NCI-H1436 (cell line): ENCODE measurements around the gene GSS.

Experiments
- DNase-seq: peaks from one replicate; lab custom pipeline; 2025; lab: John Stamatoyannopoulos, UW

The GSS gene

GRCh38 chr20:34946661-34947060 is 8.9 kb downstream of the GSS start:
- DNase-seq = no peak

GRCh38 chr20:34945315-34946077 is 10.1 kb downstream of the GSS start:
- no peak for DNase-seq

DNA sequence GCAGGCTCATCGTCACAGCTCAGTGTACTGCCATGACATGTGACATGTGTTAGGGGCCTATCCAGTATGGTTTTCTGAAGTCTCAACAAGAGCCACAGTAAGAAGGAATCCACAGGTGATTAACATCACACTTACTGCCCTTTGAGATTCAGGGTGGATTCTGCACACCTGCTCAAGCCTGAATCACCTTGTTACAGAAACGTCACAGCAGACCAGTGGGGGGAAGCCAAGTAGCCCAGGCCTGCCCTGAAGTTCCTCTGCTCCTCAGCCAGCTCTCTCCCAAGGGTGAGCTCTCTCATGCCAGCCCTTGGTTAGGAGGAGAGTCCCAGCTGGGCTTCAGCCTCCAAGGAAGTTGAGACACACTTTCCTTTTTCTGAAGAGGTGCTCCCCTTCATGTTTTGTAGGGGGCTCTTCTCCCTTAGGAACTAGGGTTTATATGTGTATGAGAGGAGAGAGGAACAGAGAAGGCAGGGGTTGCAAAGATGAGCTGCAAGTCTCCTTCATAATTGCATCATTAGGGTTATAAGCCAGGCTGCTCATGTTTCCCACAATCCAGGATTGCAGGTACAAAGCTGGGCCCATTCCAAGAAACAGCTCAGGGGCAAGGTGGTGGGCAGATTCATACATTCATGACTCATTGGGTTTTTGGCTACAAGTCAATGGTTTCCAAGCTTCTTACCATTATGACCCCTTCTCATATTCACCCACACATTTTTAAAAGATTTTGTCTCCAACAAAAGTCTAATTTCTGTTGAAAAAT is 11.6 kb downstream of the GSS start:
- no peak for DNase-seq

DNA sequence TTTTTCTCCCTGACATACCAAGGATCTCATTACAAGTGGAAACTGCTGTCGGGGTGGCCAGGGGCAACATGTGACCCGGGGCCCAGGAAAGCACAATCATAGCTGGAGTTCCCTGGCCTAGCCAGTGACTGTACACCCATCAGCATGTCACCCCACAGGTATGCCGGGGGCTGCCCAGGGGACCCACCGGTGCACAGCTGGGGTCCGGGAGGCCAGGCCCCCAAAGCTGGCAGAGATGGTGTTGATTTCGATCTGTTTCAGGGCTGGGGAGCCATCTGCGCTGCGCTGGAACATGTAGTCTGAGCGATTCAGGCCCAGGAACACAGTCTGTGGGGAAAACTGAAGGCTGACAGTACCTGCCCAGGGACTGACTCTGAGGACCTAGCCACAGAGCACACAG is 13.3 kb downstream of the GSS start:
- DNase-seq = no peak

DNA sequence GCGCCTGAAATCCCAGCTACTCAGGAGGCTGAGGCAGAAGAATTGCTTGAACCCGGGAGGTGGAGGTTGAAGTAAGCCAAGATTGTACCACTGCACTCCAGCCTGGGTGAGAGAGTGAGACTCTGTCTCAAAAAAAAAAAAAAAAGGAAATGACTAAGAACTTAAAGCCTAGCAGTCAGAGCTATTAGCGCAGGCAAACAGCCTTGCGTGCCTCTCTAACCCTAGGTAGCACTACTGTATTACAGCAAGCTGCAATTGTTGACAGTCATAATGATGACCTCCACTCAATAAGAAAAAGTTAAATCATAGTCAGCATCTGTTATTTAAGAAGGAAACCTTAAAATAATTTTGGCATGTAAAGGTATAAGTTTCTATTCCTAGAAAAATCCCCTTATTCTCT is 14.4 kb downstream of the GSS start:
- no peak for DNase-seq

DNA sequence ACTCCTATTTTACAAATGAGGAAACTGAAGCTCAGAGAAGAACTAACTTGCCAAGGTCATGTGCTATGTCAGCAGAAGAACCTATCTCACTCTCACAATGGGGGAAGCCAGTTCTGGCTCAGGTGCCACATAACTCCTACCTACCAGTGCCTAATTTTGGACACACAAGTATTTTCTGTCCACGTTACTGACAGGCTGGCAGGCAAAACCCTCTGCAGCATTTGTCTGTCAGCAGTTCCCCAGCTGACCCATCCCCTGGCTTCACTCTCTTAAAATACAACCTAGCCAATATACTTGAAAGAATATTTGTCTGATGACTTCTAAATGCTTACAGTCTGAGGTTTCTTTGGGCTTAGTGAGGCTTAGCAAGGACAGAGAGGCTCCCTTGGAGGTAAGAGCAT is 15.5 kb downstream of the GSS start:
- no peak for DNase-seq

DNA sequence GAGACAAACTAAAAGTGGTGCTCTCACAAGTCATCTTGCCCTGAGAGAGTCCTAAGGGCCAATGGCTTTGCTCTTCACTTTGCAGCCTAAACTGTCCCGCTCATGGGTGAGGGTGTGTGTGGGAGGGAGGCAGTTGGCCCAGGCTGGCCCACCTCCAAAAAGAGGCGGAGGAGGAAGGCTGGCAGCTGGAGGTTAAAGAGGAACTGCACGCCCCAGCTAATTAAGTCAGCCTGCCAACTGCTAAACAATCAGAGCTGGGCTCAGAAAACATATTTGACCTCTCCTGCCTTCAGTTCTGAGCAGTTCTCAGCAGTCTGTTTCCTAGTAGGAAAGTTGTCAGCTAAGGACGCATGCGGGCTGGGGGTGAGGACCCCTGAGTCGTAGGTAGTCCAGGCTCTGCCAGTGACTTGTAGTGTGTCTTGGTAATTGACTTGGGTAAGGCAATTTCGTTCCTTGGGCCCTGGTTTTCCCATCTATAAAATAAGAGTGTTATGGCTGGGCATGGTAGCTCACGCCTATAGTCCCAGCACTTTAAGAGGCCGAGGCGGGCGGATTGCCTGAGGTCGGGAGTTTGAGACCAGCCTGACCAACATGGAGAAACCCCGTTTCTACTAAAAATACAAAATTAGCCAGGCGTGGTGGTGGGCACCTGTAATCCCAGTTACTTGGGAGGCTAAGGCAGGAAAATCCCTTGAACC is 17.0 kb downstream of the GSS start:
- DNase-seq = no peak

DNA sequence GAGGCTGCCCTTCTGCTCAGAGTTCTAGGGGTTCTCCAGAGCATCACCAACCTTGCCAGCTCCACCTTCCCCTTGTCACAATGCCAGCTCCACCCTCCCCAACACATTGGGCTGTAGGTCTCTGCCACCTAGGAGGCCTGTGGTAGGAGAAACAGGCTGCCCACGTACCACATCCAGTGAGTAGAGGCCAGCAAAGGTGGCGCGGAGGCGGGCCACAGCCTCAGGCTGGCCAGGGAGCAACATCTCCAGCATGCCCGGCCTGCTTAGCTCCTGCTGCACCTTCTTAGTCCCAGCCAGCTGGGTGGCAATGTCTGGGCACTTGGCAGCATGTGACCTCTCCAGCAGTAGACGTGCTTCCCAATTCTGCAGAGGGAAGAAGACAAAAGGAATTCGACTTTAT is 23.8 kb downstream of the GSS start:
- no peak for DNase-seq

DNA sequence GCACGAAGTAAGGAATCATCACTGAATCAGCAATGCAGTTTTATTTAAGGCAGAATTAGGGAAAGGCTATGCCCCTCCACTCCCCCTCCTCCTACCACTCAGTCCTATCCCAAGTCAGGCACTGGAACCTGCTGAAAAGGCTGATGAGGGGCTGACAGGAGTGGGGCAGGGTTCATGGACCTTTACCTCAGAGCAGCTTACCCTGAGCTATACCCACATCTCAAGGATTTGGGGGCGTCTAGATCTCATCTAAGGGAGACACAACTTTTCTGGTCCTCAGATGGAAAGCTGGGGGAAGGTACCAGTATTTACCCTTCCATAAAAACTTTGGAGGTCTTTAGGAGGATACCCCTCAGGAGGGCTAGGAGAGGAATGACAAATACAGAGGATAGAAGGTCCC is 27.2 kb downstream of the GSS start:
- no peak for DNase-seq

DNA sequence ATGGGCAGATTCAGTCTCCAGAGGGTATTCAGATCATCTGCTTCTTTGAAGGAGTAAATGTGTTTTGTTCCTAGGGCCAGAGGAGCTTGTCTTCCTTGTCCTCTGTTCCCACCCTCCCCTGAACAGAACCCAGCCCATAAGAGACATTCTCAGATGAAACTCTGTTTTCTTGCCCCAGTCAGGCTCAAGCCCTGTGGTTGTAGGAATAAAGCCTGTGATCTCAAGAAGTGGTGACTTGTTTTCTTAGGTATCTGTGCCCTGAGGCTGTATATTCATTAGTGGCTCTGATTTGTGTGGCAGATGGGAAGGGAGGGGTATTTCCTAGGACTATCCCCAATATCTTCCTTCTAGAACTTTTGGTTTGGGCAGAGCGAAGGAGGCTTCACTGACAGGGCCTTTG is 27.9 kb downstream of the GSS start:
- DNase-seq = no peak

DNA sequence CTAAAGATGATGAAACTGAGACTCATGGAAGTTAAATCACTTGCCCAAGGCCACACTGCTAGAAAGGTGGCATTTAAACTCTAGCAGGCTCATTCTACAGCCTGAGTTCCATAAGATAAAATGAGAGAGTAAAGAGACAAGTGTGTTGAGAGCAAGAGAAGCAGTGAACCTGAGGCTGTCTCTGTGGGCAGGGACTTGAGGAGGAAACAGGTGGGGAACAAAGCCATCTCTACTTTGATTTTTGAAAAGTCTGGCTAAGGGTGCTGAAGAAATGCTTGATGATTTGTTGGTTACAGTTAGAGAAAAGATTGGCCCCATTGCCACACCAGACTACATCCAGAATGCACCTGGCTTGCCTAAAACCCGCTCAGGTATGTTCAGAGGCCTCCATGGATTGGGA is 29.0 kb downstream of the GSS start:
- no peak for DNase-seq

GRCh38 chr20:34925981-34926380 is 29.6 kb downstream of the GSS start:
- no peak for DNase-seq

- no peak for DNase-seq
Observed at GRCh38 chr20:34925341-34925740, 30.3 kb downstream of the GSS start.

- DNase-seq = no peak
Observed at GRCh38 chr20:34923414-34923813, 32.2 kb downstream of the GSS start.

DNA sequence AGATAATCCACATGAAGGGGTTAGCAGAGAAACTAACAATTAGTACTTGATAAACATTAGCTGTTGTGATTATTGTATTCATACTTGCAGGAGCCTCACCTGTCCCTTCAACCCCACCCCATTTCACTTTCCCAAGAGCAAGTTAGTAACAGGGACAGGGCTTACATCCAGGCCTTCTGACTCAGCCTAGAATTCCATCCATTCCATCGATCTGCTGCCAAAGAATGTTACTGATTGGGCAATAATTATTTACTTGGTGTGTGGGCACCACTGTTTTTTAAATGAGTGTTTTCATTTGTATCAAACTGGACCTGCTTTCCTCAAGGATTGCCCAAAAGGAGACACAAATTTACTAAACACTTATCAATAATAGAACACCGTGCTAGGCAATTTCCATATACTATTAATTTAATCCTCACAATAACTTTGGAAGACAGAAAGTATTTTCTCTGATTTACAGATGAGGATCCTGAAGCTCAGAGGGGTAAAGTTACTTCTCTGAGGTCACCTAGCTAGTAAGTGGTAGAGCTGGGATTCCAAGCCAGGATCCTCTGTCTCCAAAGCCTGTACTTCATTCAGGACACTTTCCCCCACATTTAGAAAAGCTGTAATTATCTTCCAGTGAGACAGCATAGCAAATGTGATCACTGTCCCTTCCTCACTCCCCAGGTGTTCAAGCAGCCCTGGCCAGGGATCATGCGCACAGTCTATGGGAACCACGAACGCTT is 32.8 kb downstream of the GSS start:
- DNase-seq = no peak

DNA sequence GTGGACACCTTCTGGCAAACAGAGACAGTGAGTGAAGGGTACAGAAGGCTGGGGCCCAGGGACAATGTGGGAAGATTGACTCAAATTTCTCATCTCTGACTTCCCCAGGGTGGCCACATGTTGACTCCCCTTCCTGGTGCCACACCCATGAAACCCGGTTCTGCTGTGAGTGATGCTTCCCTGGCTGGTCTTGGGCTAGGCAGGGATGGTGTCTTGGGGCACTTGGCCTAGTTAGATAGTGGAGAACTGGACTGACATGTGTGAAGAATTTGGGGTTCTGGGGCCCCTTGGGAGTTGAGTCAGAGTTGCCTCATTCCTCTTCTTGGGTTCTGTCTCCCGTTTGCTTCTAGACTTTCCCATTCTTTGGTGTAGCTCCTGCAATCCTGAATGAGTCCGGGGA is 34.2 kb downstream of the GSS start:
- no peak for DNase-seq

DNA sequence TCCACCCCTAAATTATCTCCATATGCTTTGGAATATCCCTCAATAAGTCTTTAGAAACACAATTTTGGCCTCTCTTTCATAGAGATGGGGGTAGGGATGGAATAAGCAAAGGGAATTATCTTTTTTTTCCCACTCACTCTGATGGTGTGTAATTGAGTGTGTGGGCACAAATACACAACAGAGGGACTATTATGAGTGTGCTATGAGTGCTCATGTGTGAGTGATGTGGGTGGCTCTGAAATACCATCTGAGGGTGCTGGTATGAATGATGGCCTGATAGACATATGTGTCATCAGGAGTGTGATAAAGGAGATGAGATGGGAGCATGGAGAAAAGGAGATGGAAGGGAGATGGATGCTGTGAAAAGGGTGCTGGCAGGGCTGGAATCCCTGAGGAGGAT is 35.6 kb downstream of the GSS start:
- no peak for DNase-seq

DNA sequence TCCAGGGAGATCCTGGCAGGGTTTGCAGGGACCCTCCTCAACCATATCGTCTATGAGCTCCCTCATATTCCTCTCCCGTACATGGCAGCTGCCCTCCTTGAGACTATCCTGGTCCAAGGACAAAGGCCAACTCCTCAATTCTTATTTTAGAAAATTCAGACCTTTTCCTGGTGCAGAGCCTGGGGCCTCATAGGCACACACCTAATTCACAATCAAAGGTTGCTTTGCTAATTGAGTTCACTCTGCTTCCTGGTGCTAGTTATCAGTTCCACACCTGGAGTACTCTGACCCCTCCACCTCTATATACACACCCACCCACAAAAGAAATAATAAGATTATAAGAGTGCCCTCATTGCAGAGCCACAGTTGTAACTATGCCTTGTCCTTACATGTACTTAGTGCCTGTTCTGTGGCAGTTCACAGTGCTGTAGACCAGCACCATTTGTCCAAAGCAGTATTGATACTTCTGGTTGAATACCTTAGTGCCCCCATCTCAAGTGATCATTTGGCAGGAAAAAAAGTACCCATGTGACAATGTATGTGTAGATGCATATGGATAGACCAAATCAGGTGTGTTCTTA is 38.7 kb downstream of the GSS start:
- DNase-seq = no peak

DNA sequence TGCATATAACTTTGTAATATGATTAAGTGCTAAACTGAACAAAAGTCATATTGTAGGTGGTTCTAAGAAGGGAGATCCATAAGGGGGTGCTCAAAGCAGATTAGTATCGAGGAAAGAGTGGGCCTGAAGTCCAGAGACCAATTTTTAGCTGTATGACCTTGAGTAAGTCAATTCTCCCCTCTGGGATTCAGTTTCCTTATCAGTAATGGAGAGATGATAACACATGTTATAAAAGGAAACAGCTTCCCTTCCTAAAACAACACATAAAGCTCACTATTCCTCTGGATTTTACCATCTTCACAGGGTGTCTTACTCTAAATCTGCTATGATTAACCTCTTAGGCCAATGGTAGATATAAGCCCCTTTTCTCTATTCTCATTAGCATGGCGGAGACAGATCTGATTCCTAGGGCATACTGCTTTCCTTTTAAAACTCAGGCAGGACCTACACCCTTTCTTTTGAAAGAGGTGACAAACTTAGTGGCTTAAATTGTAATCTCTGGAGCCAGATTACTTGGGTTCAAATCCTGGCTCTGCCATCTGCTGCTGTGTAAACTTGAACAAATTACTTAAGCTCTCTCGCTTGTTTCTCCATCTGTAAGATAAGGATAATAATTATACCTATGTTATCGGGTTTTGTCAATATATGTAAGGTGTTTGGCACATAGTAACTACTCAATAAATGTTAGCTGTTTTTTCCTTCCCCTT is 39.7 kb downstream of the GSS start:
- no peak for DNase-seq

DNA sequence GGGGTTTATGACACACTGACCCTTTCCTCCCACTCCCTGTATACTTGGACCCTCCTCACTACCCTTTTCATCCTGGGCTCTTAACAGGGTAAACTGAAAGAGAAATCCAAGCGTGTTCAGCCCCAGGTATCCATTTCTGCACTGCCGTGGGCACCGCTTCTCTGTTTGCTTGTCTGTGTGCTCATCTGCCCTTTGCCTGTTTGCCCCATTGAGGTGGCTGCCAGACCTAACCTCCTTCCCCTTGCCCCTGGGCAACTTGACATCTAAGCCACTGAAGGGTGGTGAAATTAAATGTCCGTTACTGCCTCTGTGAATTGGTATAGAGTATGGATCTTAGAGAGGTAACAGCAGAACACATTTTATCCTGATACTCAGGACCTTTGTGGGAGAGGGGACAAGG is 40.5 kb downstream of the GSS start:
- DNase-seq = no peak
